Neural cell (in vitro differentiated cells): ENCODE measurements around the gene FRMPD4.

ENCODE experiments used
- CTCF ChIP-seq: fragments of 450-650 bp; IDR thresholded peaks from 2 replicates; pipeline ENCODE4 v1.5.1; 2014; ENCODE audit warnings: antibody characterized with exemption, mild to moderate bottlenecking, moderate library complexity; ENCODE audit not compliant: poor library complexity, severe bottlenecking
- EP300 ChIP-seq: fragments of 450-650 bp; conservative IDR thresholded peaks from 2 replicates; pipeline ENCODE4 v1.6.1; 2014; ENCODE audit warnings: antibody characterized with exemption, mild to moderate bottlenecking, moderate library complexity; ENCODE audit not compliant: poor library complexity, severe bottlenecking
- EZH2 ChIP-seq: fragments of 200-600, 300-800 bp; shearing (Covaris generic), sonication (generic); IDR thresholded peaks from 2 replicates; pipeline ENCODE4 v1.6.1; 2014; ENCODE audit warnings: antibody characterized with exemption, low read length, borderline replicate concordance, mild to moderate bottlenecking; ENCODE audit not compliant: insufficient read depth, poor library complexity, severe bottlenecking
- MXI1 ChIP-seq: fragments of 450-650 bp; conservative IDR thresholded peaks from 2 replicates; pipeline ENCODE4 v1.6.1; 2014; ENCODE audit warnings: antibody characterized with exemption, mild to moderate bottlenecking; ENCODE audit not compliant: poor library complexity, severe bottlenecking
- POLR2AphosphoS5 ChIP-seq: IDR thresholded peaks from 2 replicates; pipeline ENCODE4 v1.6.1; 2012
- RAD21 ChIP-seq: fragments of 450-650 bp; conservative IDR thresholded peaks from 2 replicates; pipeline ENCODE4 v1.6.1; 2014; ENCODE audit warnings: antibody characterized with exemption, mild to moderate bottlenecking, moderate library complexity
- REST ChIP-seq: IDR thresholded peaks from 2 replicates; pipeline ENCODE4 v1.6.1; 2012; ENCODE audit warnings: borderline replicate concordance
- SMC3 ChIP-seq: fragments of 450-650 bp; conservative IDR thresholded peaks from 2 replicates; pipeline ENCODE4 v1.6.1; 2014; ENCODE audit warnings: antibody characterized with exemption, mild to moderate bottlenecking, moderate library complexity; ENCODE audit not compliant: poor library complexity
- TAF1 ChIP-seq: IDR thresholded peaks from 2 replicates; pipeline ENCODE4 v1.6.1; 2012; ENCODE audit warnings: low read depth

GRCh38 chrX:12421918-12422317 lies 283.6 kb downstream of the FRMPD4 start:
- TF ChIP-seq SMC3: no peak
- no peak for TF ChIP-seq CTCF
- no peak for TF ChIP-seq POLR2AphosphoS5
- no peak for TF ChIP-seq MXI1
- TF ChIP-seq EZH2: no peak
- TF ChIP-seq REST: no peak
- no peak for TF ChIP-seq EP300
- no peak for TF ChIP-seq TAF1
- no peak for TF ChIP-seq RAD21
